Uterus (tissue), 4 donors: ENCODE data around the gene SPEG. TPM values are rescaled to one million over a fixed set of nuclear protein-coding genes. Genes with fewer than 3 reads are reported as not detected.

ENCODE experiments used
- DNase-seq, 2 donors: peaks; one replicate each; pipeline ENCODE4 v3.0.0-alpha.2; 2019 to 2020
- H3K27ac ChIP-seq, 2 donors: fragments of 200-600 bp; sonication (generic); 1 replicate in 1 of 2; 2 replicates in 1 of 2; pipeline ENCODE4 v1.5.1; 2016 to 2018
- H3K27me3 ChIP-seq, 2 donors: fragments of 200-600 bp; sonication (generic); one replicate each; pipeline ENCODE4 v1.5.1; 2018 to 2019; ENCODE audit warnings: control low read depth in 1 of 2
- H3K36me3 ChIP-seq, 2 donors: fragments of 200-600 bp; sonication (generic); one replicate each; pipeline ENCODE4 v1.5.1; 2019; ENCODE audit warnings: control low read depth in 1 of 2
- H3K4me1 ChIP-seq, 2 donors: fragments of 200-600 bp; sonication (generic); one replicate each; pipeline ENCODE4 v1.5.1; 2018 to 2019; ENCODE audit warnings: control low read depth in 1 of 2
- H3K4me3 ChIP-seq, 2 donors: fragments of 200-600 bp; sonication (generic); 1 replicate in 1 of 2; 2 replicates in 1 of 2; pipeline ENCODE4 v1.5.1; 2018 to 2019; ENCODE audit warnings: mild to moderate bottlenecking in 1 of 2
- H3K9me3 ChIP-seq, 2 donors: fragments of 200-600 bp; sonication (generic); one replicate each; pipeline ENCODE4 v1.5.1; 2019; ENCODE audit warnings: control low read depth in 1 of 2
- CTCF ChIP-seq, 4 experiments: fragments of 200-600 bp in 2 of 4; fragments of 450-650 bp in 2 of 4; sonication (generic) in 2 of 4; IDR thresholded peaks; one replicate each; pipeline ENCODE4 v1.5.1; 2016 to 2019; ENCODE audit warnings: antibody characterized with exemption in 4 of 4, mild to moderate bottlenecking in 2 of 4, moderate library complexity in 1 of 4
- POLR2A ChIP-seq, 2 donors: fragments of 450-650 bp; IDR thresholded peaks; one replicate each; pipeline ENCODE4 v1.6.1; 2016; ENCODE audit warnings: antibody characterized with exemption in 2 of 2, mild to moderate bottlenecking in 1 of 2, moderate library complexity in 1 of 2
- intact Hi-C: fragments of 100-400 bp; cut with DNase I; formaldehyde crosslinking; loops from one replicate; pipeline ENCODE4 v1.15.1; 2023; ENCODE audit warnings: low total_unique reads
- total RNA-seq, 4 donors: library from RNA; depleted of rRNA in 3 of 4; stranded (reverse); fragments of >200 nt in 3 of 4; gene quantifications; one replicate each; pipeline versions ENCODE4 v1.1.0 to v1.2.4, GENCODE V29; 2014 to 2023
- donor health status: DM: yes; HTN: yes; CAD: no.

The SPEG gene
- total RNA-seq, 4 donors from 2014 or later: 22.9 to 318 (median 36.1) TPM

GRCh38 chr2:219436491-219436890, 1.8 kb downstream of the SPEG start:
- no peaks in the 10 kb centered on the region for H3K9me3 ChIP-seq
- intact Hi-C loops: no loop called here
- peaks cover 0 to 10% of the 10 kb centered on the region in 2 donors for H3K4me1 ChIP-seq
- no peaks in the 10 kb centered on the region for H3K27me3 ChIP-seq
- DNase-seq: no peak
- H3K36me3 ChIP-seq: no peaks in the 10 kb centered on the region
- no peak overlapping the region for H3K4me3 ChIP-seq
- H3K27ac ChIP-seq: peak overlapping the region; percentile 92 to 96
- TF ChIP-seq CTCF (IDR thresholded peaks at IDR 0.05): no peak
- TF ChIP-seq POLR2A (IDR thresholded peaks at IDR 0.05): no peak

GRCh38 chr2:219437141-219437540, 2.5 kb downstream of the SPEG start:
- Histone ChIP-seq H3K36me3 (no peaks in the 10 kb centered on the region), H3K9me3 (no peaks in the 10 kb centered on the region), H3K4me3 (no peak overlapping the region), H3K27me3 (no peaks in the 10 kb centered on the region), H3K27ac (peak overlapping the region; percentile 92 to 96), H3K4me1 (peaks cover 0 to 10% of the 10 kb centered on the region in 2 donors)
- no peak for TF ChIP-seq POLR2A (IDR thresholded peaks at IDR 0.05)
- intact Hi-C loops: no loop called here
- peak; percentile 42 to 72 for DNase-seq

- H3K4me1 ChIP-seq: peaks cover 0 to 10% of the 10 kb centered on the region in 2 donors
- intact Hi-C loops: no loop called here
- H3K27ac ChIP-seq: peak overlapping the region; percentile 92 to 96
Measured at GRCh38 chr2:219437690-219438206, 3.1 kb downstream of the SPEG start.

DNA sequence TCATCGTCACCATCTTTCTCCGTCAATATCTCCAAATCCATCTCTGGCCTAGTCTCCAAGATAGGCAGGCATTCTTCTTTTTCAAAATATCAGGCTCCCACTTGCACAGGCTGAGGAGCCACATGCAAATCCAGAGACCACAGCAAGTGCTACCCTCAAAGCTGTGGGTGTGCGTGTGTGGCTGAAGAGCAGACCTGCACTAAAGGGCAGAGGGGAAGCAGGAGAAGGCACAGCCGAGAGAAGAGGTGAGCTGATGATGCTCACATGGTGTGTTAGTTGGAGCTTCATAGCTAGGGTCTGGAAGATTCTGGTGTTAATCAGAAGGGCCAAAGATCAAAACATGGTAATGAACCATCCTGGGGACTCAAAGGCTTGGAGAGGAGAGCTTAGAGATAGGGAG, 3.8 kb downstream of the SPEG start:
- H3K4me3 ChIP-seq: no peak overlapping the region
- TF ChIP-seq POLR2A (IDR thresholded peaks at IDR 0.05): no peak
- TF ChIP-seq CTCF (IDR thresholded peaks at IDR 0.05): no peak
- peaks cover 0 to 10% of the 10 kb centered on the region in 2 donors for H3K4me1 ChIP-seq
- no peaks in the 10 kb centered on the region for H3K9me3 ChIP-seq
- DNase-seq: no peak
- no peaks in the 10 kb centered on the region for H3K36me3 ChIP-seq
- intact Hi-C loops: no loop called here
- no peaks in the 10 kb centered on the region for H3K27me3 ChIP-seq
- peak overlapping the region in 1 of 2 donors; percentile 59 for H3K27ac ChIP-seq

More at GRCh38 chr2:219437690-219438206, 3.1 kb downstream of the SPEG start:
- Histone ChIP-seq H3K4me3 (no peak overlapping the region), H3K9me3 (no peaks in the 10 kb centered on the region), H3K36me3 (no peaks in the 10 kb centered on the region), H3K27me3 (no peaks in the 10 kb centered on the region)
- TF ChIP-seq CTCF (IDR thresholded peaks at IDR 0.05): no peak
- no peak for TF ChIP-seq POLR2A (IDR thresholded peaks at IDR 0.05)
- DNase-seq: peak in 1 of 2 donors; percentile 11

GRCh38 chr2:219439506-219439905, 4.9 kb downstream of the SPEG start:
- peak overlapping the region; percentile 39 to 59 for H3K27ac ChIP-seq

More at GRCh38 chr2:219439506-219439905, 4.9 kb downstream of the SPEG start:
- no peaks in the 10 kb centered on the region for H3K36me3 ChIP-seq
- no peaks in the 10 kb centered on the region for H3K27me3 ChIP-seq
- no peak overlapping the region for H3K4me3 ChIP-seq
- intact Hi-C loops: no loop called here
- peak; percentile 19 to 31 for DNase-seq
- TF ChIP-seq CTCF (IDR thresholded peaks at IDR 0.05) (no peak), POLR2A (IDR thresholded peaks at IDR 0.05) (no peak)
- H3K9me3 ChIP-seq: no peaks in the 10 kb centered on the region
- H3K4me1 ChIP-seq: peaks cover 0 to 10% of the 10 kb centered on the region in 2 donors
